ENCODE measurements around the gene SLC4A5.
"Not testable (repeated sequence)": the region's sequence is repeated elsewhere in the genome, so short reads cannot be mapped to it uniquely, and the experiment has no call there.

SLC4A5 gene

GRCh38 chr2:74198461-74199274, 144.5 kb downstream of the SLC4A5 start, which contains the start of gene MTHFD2:
Gene MTHFD2, plus strand, starts transcription at chr2:74198615. Its CDS starts 27 bp downstream, at chr2:74198642.
- peak; percentile 90 to 91 for DNase-seq (ENCODE audit: low read depth in 2 of 2)

- no peak for DNase-seq (ENCODE audit: low read depth in 2 of 2)
Observed at GRCh38 chr2:74198023-74198460, 145.2 kb downstream of the SLC4A5 start.

GRCh38 chr2:74197049-74197448, 146.2 kb downstream of the SLC4A5 start:
- no peak for DNase-seq (ENCODE audit: low read depth in 2 of 2)

- no peak for DNase-seq (ENCODE audit: low read depth in 2 of 2)
Observed at GRCh38 chr2:74194799-74195198, 148.4 kb downstream of the SLC4A5 start.

DNA sequence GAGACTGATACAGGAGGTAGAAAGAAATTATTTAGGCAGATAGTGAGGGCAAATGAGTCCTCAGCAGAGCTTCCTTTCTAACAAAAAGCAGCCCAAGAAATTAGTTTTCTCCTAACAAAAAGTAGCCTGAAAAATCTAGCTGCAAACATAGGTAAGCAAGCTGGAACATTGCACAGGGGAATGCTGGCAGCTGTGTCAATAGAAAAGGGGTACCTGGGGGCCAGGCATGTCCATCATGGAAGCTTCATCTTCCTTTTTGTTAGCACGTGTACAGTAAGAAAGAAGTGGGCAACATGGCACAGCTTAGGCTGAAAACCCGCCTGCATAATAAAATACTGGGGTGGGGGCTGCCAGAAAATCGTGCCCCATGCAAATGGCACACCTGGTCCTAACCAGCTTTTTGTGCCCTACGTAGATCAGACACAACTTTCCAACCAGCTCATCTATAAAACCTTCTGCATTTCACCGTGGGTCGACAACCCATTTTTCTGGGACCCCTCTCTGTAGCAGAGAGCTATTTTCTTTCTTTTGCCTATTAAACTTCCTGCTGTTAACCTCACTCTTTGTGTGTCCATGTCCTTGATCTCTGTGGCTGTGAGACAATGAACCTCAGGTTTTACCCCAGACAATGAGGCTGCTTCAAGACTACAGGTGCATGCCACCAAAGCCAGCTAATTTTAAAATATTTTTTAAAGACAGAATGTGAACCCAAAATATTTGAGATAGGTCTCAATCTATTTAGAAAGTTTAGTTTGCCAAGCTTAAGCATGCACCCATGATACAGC, 151.4 kb downstream of the SLC4A5 start:
- no peak for DNase-seq (ENCODE audit: low read depth in 2 of 2)

- no peak for DNase-seq (ENCODE audit: low read depth in 2 of 2)
Observed at GRCh38 chr2:74188696-74189095, 154.5 kb downstream of the SLC4A5 start.

DNA sequence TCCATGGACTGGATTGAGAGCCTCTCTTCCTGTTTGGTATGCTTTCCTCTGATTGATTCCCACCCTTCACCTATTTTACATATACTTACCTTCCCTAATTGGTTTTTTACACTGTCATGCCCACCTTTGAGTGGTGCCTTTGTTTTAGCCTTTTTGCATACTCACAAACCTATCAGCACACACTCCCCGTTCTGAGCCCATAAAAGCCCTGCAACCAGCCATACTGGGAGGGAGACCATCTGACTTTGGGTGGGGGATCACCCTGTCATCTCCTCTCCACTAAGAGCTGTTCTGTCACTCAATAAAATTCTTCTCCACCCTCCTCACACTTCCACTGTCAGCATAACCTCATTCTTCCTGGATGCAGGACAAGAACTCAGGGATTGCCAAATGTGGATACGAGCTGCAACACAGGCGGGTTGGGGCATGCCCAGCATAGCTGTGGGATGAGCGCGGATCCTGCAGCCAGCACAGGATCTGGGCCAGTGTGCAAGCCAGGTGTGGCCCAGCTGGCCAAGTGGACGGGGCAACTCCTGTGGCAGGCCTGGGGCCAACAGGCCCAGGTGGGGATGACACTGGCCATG, 155.1 kb downstream of the SLC4A5 start:
- DNase-seq (ENCODE audit: low read depth in 2 of 2), result no peak

GRCh38 chr2:74186706-74187105, 156.5 kb downstream of the SLC4A5 start:
- DNase-seq (ENCODE audit: low read depth in 2 of 2), result not testable (repeated sequence)

DNA sequence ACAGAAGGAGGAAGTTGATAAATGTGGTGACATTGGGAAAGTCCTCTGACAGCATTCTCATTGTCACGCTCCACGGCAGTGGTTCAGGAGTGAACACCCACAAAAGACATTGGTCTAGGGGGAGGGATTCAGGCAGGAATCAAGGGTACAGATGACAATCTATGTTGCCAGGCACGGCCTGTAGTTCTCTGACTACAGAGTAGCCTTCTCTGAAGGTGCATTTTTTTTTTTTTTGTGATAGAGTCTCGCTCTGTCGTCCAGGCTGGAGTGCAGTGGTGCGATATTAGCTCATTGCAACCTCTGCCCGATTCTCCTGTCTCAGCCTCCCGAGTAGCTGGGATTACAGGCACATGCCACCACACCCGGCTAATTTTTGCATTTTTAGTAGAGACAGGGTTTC, 157.2 kb downstream of the SLC4A5 start:
- DNase-seq (ENCODE audit: low read depth in 2 of 2), result no peak

DNA sequence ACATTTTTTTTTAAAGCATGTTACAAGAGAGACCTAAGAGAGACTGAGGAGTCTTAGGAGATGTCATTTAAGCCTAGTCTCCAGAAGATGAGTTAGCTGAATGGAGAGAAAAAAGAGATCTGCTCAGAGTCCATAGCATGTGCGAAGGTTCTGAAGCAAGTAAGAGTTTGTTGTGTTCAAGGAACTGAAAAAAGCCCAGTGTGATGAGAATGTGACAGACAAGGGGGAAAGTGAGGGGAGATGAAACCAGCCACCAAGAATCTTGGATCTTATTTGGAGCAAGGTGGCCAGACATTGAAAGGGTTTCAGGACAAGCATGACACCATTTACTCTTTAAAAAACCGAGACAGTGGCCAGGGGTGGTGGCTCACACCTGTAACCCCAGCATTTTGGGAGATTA, 159.3 kb downstream of the SLC4A5 start:
- no peak for DNase-seq (ENCODE audit: low read depth in 2 of 2)

DNA sequence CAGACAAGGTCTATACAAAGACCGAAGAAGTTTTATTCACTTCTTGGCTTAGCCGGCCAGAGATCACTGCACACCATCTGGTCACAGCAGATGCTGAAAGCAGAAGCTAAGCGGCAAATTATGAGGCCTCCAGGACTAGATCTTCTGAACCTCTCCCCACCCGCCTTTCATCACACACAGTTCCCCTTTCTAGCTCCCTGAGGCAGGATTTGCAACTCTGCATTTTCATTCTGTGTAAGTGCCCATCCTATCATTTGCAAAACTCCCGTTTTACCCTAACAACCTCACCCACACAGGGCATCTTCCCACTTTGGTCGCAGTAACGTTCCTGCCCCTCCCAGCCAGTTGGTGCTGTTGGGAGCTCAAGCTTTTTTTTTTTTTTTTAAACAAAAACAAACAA, 161.5 kb downstream of the SLC4A5 start:
- no peak for DNase-seq (ENCODE audit: low read depth in 2 of 2)

DNA sequence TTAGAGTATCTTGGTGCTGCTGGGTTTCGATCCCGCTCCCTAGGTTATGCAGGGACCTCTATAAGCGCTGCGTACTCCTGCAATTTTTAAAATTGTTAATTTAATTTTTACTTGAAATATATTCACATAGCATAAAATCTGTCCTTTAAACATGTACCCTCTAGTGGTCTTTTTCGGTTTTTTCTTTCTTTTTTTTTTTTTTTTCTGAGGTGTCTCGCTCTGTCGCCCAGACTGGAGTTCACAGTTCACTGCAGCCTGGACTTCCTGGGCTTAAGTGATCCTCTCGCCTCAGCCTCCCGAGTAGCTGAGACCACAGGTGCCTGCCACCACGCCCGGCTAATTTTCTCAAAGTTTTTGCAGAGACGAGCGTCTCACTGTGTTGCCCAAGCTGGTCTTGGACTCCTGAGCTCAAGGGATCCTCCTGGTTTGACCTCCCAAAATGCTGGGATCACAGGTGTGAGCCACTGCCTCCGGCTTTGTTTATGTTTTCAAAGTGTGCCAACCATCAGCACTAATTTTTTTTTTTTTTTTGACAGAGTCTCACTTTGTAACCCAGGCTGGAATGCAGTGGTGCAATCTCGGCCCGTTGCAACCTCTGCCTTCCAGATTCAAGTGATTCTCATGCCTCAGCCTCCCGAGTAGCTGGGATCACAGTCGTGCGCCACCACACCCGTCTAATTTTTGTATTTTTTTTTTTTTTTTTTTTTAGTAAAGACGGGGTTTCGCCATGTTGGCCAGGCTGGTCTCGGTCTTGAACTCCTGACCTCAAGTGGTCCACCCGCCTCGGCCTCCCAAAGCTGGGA, 164.0 kb downstream of the SLC4A5 start:
- no peak for DNase-seq (ENCODE audit: low read depth in 2 of 2)

- peak; percentile 95 to 98 for DNase-seq (ENCODE audit: low read depth in 2 of 2)
Observed at GRCh38 chr2:74178211-74179062, 164.8 kb downstream of the SLC4A5 start, which contains the start of gene MOB1A. Gene MOB1A, minus strand, starts transcription at chr2:74178879. Its CDS starts 205 bp downstream, at chr2:74178674.

GRCh38 chr2:74177696-74178095, 165.5 kb downstream of the SLC4A5 start:
- no peak for DNase-seq (ENCODE audit: low read depth in 2 of 2)

DNA sequence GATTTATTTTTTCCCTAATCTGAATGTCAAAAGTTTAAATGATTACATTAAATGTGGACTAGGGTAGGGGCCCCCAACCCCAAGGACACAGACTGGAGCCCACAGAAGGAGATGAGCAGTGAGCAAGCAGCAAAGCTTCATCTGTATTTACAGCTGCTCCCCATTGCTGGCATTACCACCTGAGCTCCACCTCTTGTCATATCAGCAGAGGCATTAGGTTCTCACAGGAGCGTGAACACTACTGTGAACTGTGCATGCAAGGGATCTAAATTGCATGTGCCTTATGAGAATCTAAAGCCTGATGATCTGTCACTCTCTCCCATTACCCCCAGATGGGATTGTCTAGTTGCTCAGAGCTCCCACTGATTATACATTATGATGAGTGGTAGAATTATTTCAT, 168.3 kb downstream of the SLC4A5 start:
- DNase-seq (ENCODE audit: low read depth in 2 of 2), result no peak

- no peak for DNase-seq (ENCODE audit: low read depth in 2 of 2)
Observed at GRCh38 chr2:74168739-74169138, 174.5 kb downstream of the SLC4A5 start.

Measured in stimulated activated CD4-positive, alpha-beta T cell treated with anti-CD3 and anti-CD28 coated beads, Interleukin-4, amount 100 ng/mL, for 48 hours (primary cell).